GM21723 (cell line): ENCODE results near the gene GNB1.
"Not testable (repeated sequence)": the region's sequence is repeated elsewhere in the genome, so short reads cannot be mapped to it uniquely, and the experiment has no call there.

ENCODE experiments used
- ATAC-seq: cut with Tn5 transposase; IDR thresholded peaks from one replicate; pipeline ENCODE4 v1.9.1; 2021; ENCODE audit warnings: mild to moderate bottlenecking, moderate library complexity; ENCODE audit not compliant: unreplicated experiment

Gene GNB1

DNA sequence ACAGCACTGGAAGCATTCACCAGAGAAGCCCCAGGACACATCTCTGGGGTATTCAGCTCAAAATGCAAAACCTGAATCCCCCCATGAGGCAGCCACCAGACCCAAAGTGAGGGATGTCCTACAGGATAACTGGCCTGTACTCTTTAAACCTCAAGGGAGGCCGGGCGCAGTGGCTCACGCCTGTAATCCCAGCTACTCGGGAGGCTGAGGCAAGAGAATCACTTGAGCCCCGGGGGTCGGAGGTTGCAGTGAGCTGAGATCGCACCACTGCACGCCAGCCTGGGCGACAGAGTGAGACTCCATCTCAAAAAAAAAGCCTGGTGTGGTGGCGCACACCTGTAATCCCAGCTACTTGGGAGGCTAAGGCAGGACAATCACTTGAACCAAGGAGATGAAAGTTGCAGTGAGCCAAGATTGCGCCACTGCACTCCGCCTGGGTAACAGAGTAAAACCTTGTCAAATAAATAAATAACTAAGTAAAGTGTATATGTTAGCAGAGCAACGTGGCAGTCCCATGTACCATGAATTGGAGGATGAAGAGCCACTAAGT, 29.1 kb downstream of the GNB1 start:
- not testable (repeated sequence) for ATAC-seq

DNA sequence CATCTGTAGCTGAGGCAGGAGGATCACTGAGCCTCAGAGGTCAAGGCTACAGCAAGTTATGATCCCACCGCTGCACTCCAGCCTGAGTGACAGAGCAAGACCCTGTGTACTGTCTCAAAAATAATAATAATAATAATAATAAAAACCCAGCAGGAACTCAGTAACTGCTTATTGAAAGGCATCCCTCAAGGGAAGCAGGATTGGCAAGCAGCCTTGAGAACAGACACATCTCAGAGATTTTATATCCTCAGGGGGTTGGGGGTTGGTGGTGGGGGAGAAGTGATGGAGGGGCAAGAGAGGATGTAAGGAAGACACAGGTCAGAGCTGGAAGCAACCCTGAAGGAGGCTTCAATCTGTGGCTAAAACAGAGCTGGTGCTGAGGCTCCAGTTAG, 29.6 kb downstream of the GNB1 start:
- no peak for ATAC-seq

- ATAC-seq = not testable (repeated sequence)
These were observed 30.8 kb downstream of the GNB1 start for GRCh38 chr1:1859970-1860697.

DNA sequence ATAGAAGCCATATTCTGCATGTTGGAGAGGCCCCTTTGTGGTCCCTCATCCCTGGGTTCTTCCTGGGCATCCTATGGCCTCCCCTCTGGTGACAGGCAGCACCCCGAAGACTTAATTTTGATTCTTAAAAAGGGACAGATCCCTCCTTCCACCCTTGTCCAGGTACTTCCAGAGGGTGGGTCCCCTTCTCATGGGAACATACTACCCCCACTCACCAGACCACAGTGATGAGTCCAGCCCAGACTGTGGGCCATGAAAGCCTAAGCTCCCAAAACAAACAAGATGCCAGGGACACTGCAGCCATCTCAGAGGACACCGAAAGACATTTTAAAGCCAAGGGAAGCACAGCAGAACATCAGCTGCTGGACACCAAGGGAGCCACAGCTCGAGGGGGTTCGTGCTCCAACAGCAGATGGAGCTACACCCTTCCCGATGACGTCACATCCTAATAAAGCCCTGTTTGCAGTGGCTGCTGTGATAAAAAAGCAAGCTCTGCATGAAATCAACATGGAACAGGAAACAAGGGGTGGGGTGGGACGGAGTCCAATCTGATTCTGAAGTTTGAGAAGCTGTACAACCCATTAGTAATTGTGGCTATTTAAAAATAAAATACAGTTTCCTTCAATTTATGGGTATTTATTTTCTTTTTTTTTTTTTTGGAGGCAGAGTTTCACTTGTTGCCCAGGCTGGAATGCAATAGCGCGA, 32.4 kb downstream of the GNB1 start:
- no peak for ATAC-seq

DNA sequence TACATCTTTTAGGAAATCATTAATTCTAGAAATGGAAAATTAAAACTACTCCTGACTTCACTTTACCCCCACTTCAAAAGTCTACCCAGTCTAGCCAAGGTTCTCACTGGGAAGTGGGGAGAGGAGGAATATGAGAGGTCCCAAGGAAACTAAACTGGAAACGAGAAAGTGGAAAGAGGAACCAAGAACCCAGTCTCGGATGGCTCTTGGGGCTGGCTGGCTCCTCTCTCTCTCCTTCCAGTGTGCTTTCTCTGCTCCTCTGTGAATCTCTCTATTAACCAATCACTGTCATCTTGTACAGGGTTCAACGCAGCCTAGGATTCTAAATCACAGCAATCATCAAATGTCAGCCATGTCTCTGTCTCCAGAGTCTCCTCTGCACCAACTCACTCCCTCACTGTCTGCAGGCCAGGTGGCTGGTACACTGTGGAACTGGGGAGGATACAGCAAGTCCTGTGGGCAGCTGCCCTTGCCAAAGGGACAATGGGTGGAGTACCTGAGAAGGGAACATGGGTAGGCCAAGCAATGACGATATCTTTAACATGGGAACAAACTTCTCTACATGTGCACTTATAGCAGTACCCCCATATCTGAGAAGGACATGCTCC, 33.7 kb downstream of the GNB1 start:
- no peak for ATAC-seq

GRCh38 chr1:1856161-1856560, 34.7 kb downstream of the GNB1 start:
- not testable (repeated sequence) for ATAC-seq

- ATAC-seq = no peak
These were observed 37.2 kb downstream of the GNB1 start for GRCh38 chr1:1853593-1854257.

GRCh38 chr1:1852619-1853414, 38.1 kb downstream of the GNB1 start:
- no peak for ATAC-seq

GRCh38 chr1:1847890-1848289, 43.0 kb downstream of the GNB1 start:
- peak; percentile 60 for ATAC-seq

DNA sequence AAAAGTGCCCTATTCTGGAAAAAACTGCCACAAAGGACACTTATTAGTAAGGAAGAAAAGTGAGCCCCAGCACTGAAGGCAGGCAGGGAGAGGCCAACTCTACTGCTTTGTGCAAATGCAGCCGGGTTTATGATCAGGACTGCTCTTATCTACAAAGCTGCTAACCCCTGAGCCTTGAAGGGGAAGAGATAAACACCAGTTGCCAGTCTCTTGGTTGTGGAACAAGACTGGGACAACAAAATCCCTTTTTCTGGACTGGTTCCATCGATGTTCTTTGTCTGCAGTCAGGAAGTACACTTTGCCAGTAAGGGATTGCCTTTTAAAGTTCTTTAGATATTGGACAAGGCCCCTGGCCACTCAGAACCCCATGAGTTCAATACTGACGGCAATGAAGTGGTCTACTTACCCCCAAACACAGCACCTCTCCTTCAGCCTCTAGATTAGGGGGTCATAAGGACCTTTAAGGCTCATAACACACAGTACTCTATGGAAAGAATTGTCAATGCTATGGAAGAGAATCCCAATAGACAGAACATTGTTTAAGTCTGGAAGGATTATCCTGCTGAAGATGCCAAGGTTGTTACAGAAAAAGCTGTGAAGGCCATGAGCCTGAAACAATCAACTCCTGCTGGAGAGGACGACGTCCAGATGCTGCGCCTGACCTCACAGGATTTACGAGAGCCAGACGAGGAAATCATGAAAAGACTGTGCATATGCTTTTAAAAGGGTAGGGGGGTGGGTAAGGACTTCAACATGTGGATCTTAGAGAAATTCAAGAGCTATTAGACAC, 43.6 kb downstream of the GNB1 start:
- no peak for ATAC-seq

GRCh38 chr1:1846386-1846918, 44.4 kb downstream of the GNB1 start:
- no peak for ATAC-seq

- peak; percentile 52 for ATAC-seq
These were observed 48.3 kb downstream of the GNB1 start for GRCh38 chr1:1842360-1843146.

DNA sequence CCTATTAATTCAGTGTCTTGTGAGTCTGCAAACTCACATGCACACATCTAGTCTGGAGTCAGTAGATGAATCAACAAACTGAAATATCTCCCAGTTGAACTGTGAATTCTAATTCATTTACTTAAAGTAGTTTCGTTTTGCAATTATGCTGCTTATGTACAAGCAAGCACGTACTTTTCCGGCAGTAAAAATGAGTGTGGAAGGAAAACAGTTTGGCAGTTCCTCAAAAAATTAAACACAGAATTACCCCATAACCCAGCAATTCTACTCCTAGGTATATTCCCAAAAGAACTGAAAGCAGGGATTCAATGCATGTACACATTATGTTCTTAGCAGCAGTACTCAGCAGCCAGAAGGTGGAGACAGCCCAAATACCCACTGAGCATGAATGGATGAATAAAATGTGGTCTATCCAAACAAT, 49.3 kb downstream of the GNB1 start:
- no peak for ATAC-seq

DNA sequence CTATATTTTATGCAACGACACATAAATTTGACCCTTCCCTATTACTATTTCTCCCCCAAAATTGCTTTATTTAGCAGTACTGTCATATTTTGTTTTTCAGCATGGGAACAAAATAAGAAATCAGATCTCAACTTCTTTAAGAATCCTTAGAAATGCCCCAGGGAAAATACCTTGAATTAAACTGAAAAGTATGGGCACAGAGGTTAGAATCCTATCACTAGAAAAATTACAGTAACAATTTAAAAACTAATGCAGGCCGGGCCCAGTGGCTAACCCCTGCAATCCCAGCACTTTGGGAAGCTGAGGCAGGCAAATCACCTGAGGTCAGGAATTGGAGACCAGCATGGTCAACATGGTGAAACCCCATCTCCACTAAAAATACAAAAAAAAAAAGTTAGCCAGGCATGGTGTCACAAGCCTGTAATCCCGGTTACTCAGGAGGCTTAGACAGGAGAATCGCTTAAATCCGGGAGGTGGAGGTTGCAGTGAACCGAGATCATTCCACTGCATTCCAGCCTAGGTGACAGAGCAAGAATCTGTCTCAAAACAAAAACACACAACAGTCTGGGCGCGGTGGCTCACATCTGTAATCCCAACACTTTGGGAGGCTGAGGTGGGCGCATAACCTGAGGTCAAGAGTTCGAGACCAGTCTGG, 51.4 kb downstream of the GNB1 start:
- no peak for ATAC-seq

GRCh38 chr1:1836119-1836518, 54.8 kb downstream of the GNB1 start:
- no peak for ATAC-seq

GRCh38 chr1:1835546-1835945, 55.3 kb downstream of the GNB1 start:
- ATAC-seq = no peak

DNA sequence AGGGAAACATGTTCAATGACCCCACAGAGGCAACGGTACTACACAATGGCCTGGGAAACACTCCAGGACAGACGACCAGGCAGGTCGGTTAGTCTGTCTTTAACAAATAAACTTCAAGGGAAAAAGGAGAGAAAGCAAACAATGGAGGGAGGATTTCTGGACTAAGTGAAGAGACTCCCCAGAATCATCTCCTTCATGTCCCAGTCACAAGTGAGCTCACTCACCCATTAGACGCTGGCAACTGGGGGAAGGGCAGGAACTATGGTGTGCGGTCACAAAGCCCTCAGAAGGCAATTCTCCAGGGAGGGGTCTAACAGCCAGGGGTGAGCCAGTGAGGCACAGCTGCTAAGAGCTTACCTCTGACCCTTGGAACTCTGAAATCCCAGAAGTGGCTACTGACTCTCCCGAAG, 57.0 kb downstream of the GNB1 start:
- ATAC-seq = no peak

DNA sequence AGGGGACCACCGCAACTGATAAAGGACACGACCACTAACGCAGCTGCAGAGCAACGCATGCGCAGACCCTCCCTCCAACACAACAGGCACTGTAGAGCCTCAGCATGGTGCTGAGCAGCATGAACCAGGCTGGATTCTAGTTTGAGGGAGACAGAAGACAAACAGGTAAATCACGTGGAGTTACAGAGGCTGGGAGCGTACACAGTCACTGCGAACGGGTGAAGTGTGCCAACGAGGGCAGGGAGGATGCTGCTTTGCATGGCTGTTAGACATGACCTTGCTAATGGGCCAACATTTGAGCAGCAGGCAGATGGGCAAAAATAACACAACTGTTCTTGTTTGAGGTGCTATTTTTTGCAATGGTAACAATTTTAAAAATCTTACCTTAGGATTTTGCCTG, 57.4 kb downstream of the GNB1 start:
- no peak for ATAC-seq
